K562 (cell line): ENCODE data around the gene FHIP1B. TPM values are rescaled to one million over a fixed set of nuclear protein-coding genes. Genes with fewer than 3 reads are reported as not detected.
A peak's percentile ranks its signal among the peaks of the same experiment; 100 is the strongest.

ENCODE experiments used
- ARID1B ChIP-seq: fragments of 450-650 bp; IDR thresholded peaks from 2 replicates; pipeline ENCODE4 v1.6.1; 2016; ENCODE audit warnings: antibody characterized with exemption, mild to moderate bottlenecking, inconsistent platforms
- FOSL1 ChIP-seq: fragments of 200-800 bp; sonication (Bioruptor generic); conservative IDR thresholded peaks from 2 replicates; pipeline ENCODE4 v1.6.1; 2016; ENCODE audit warnings: missing genetic modification characterization, missing compliant biosample characterization
- KLF16 ChIP-seq: IDR thresholded peaks from 2 replicates; pipeline ENCODE4 v1.6.1; 2016; ENCODE audit warnings: antibody characterized with exemption
- MEF2A ChIP-seq: IDR thresholded peaks from 2 replicates; pipeline ENCODE4 v1.6.1; 2011; ENCODE audit warnings: low read depth, mild to moderate bottlenecking, low read length, moderate library complexity; ENCODE audit not compliant: control insufficient read depth
- MLX ChIP-seq, 2 experiments: fragments of 450-650 bp in 1 of 2; sonication (generic) in 1 of 2; formaldehyde crosslinking; conservative IDR thresholded peaks; 2 replicates each; pipeline versions ENCODE4 v1.4.0 to v1.8.1; 2020 to 2022; ENCODE audit warnings: mild to moderate bottlenecking in 1 of 2, missing genetic modification reagents in 1 of 2
- NONO ChIP-seq, 2 experiments: fragments of 200-400 bp in 1 of 2; fragments of 450-650 bp in 1 of 2; formaldehyde crosslinking in 1 of 2; IDR thresholded peaks; 2 replicates each; pipeline ENCODE4 v1.6.1; 2017; ENCODE audit warnings: low read depth in 2 of 2, mild to moderate bottlenecking in 2 of 2, moderate library complexity in 2 of 2, low read length in 1 of 2
- RAD21 ChIP-seq, 2 experiments: fragments of 250-450 bp in 1 of 2; fragments of 450-650 bp in 1 of 2; sonication (Bioruptor Pico) in 1 of 2; formaldehyde crosslinking in 1 of 2; IDR thresholded peaks in 1 of 2; conservative IDR thresholded peaks in 1 of 2; 2 replicates each; pipeline versions ENCODE4 v1.4.0 to v1.8.0; 2020 to 2022; ENCODE audit warnings: mild to moderate bottlenecking in 2 of 2, moderate library complexity in 1 of 2
- SMARCB1 ChIP-seq: IDR thresholded peaks from 2 replicates; pipeline ENCODE4 v1.6.1; 2011; ENCODE audit warnings: improper control_type of control experiment, low read depth; ENCODE audit not compliant: insufficient read length
- SOX6 ChIP-seq: fragments of 450-650 bp; IDR thresholded peaks from 2 replicates; pipeline ENCODE4 v1.6.1; 2014; ENCODE audit warnings: mild to moderate bottlenecking
- TEAD2 ChIP-seq: fragments of 450-650 bp; IDR thresholded peaks from 2 replicates; pipeline ENCODE4 v1.6.1; 2016; ENCODE audit warnings: missing genetic modification characterization, control low read depth, missing compliant biosample characterization
- USF2 ChIP-seq: sonication (generic); formaldehyde crosslinking; IDR thresholded peaks from 2 replicates; pipeline ENCODE4 v1.5.0; 2020; ENCODE audit warnings: missing genetic modification reagents
- ZC3H11A ChIP-seq: IDR thresholded peaks from 2 replicates; pipeline ENCODE4 v1.6.1; 2012; ENCODE audit warnings: low read depth, low read length, improper control_type of control experiment
- ZFP1 ChIP-seq: fragments of 450-650 bp; formaldehyde crosslinking; IDR thresholded peaks from 2 replicates; pipeline ENCODE4 v1.4.0; 2020; ENCODE audit warnings: mild to moderate bottlenecking, mixed read lengths
- ZNF280B ChIP-seq: fragments of 250-450 bp; sonication (Bioruptor Pico); IDR thresholded peaks from 2 replicates; pipeline ENCODE4 v1.5.1; 2021; ENCODE audit warnings: mild to moderate bottlenecking
- ZNF41 ChIP-seq: fragments of 250-450 bp; sonication (Bioruptor Pico); conservative IDR thresholded peaks from 2 replicates; pipeline ENCODE4 v1.4.0; 2020; ENCODE audit warnings: mild to moderate bottlenecking
- polyA plus RNA-seq, 8 experiments: library from polyadenylated mRNA; depleted of rRNA in 4 of 8; stranded (reverse) in 5 of 8; unstranded in 3 of 8; fragments of >200 nt; fragmentation: Nextera tagmentation in 2 of 8; fragmentation: Illumina TruSeq in 1 of 8; extraction: Ambion mirVana in 2 of 8; extraction: Trizol in 1 of 8; gene quantifications; 2 replicates each; pipeline versions ENCODE4 v1.2.1 to v1.2.3, GENCODE V29; 2011 to 2014; ENCODE audit warnings: inconsistent platforms in 1 of 8, missing spikeins in 1 of 8
- total RNA-seq, 7 experiments: library from RNA; depleted of rRNA in 6 of 7; stranded (reverse); fragments of >200 nt in 6 of 7; fragmentation: Illumina TruSeq in 2 of 7; extraction: Trizol in 2 of 7; gene quantifications; 2 replicates each; pipeline versions ENCODE4 v1.2.1 to v1.2.3, GENCODE V29; 2011 to 2021; ENCODE audit warnings: low replicate concordance in 1 of 7

The FHIP1B gene
- total and polyA plus RNA-seq, 9 of the 15 experiments (the other 6 are each of a cell fraction or from before 2014, with no cell fraction given) = 0.94 to 24.7 (median 15.6) TPM

GRCh38 chr11:6225024-6225423, 9.4 kb downstream of the FHIP1B start (continued):
- TF ChIP-seq RAD21 (CRISPR knock-in tag; conservative IDR thresholded peaks at IDR 0.05 in 1 of 2, IDR thresholded peaks at IDR 0.05 in 1 of 2) (no peak), FOSL1 (no peak; the same call in 1 of the 2 replicates), ZFP1 (CRISPR knock-in tag) (no peak), ZNF280B (CRISPR knock-in tag) (no peak), MLX (CRISPR knock-in tag; conservative IDR thresholded peaks at IDR 0.05) (no peak), SOX6 (peak; percentile 56), MEF2A (no peak), ZNF41 (CRISPR knock-in tag) (no peak), NONO (IDR thresholded peaks at IDR 0.05; ENCODE audit: low read depth in 2 of 2, low read length in 1 of 2) (no peak), ARID1B (peak; percentile 84), ZC3H11A (no peak), TEAD2 (tag) (no peak), SMARCB1 (no peak), USF2 (CRISPR knock-in tag) (no peak), KLF16 (no peak)
